Superior temporal gyrus (tissue), 1 donor: ENCODE measurements around the gene KCNJ16.

Experiments
- DNase-seq: peaks from one replicate; pipeline ENCODE4 v3.0.0-alpha.2; 2016; ENCODE audit errors: extremely low spot score

KCNJ16 gene

DNA sequence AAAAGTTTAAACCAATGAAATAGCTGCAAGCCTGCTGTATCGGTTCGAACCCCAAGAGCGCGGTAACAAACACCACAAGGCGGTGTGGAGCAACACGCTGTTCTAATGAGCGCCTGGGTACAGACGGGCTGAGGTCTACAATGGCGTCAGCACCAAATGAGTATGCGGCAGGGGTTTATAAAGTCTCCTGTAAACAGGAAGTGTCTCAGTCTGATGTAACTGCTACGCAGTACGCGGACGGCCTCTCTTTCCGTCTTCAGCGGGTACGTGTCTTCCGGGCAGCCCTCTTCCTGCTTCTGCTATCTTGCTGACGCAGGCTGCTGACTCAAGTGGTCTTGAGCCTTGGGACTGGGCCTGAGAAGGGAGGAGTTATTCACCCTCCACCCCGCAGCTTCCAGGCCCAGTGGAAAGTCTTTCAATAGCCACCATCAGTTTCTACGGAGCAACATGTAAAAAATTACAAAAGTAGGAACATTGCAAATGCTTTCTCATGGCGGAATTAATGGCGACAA, 53.8 kb downstream of the KCNJ16 start:
- DNase-seq, result no peak

DNA sequence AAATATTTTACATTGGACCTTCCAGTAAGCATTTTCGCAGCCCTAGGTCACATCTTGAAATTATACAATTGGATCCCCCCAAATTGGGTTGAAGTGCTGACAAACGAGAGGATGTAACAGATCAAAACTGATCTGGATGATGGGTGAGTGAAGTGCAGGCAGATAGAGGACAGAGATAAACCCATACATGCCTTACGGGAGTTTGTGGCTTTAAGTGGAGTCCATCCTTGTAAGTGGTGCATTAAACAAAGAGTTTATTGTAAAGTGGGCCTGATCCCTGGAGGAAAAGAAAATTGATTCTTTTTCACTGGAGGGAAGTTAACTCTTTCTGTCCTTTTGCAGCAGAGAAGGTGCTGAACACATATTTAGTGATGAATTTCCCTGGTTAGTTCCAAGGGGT, 55.3 kb downstream of the KCNJ16 start:
- DNase-seq, result no peak

DNA sequence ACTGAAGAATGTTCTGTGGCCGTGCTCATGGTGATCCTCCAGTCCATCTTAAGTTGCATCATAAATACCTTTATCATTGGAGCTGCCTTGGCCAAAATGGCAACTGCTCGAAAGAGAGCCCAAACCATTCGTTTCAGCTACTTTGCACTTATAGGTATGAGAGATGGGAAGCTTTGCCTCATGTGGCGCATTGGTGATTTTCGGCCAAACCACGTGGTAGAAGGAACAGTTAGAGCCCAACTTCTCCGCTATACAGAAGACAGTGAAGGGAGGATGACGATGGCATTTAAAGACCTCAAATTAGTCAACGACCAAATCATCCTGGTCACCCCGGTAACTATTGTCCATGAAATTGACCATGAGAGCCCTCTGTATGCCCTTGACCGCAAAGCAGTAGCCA, 57.5 kb downstream of the KCNJ16 start:
- no peak for DNase-seq

DNA sequence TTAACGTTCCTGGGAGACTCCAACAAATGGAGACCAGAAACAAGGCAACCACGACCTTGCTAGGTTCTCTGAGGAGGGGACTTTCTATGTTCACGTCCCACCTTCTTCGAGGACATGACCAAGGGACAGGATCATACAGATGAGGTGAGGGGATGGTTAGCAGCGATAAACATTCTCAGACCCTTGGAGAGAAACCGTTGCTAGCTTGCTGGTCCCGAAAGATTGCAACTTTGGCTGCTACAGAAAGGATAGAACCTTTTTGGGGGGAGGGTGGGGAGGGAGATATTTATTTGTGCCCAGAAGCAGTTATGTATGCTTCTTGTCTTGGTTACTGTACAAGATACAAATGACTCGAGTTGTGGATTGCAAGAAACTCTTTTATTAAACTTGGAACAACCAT, 59.0 kb downstream of the KCNJ16 start:
- no peak for DNase-seq

DNA sequence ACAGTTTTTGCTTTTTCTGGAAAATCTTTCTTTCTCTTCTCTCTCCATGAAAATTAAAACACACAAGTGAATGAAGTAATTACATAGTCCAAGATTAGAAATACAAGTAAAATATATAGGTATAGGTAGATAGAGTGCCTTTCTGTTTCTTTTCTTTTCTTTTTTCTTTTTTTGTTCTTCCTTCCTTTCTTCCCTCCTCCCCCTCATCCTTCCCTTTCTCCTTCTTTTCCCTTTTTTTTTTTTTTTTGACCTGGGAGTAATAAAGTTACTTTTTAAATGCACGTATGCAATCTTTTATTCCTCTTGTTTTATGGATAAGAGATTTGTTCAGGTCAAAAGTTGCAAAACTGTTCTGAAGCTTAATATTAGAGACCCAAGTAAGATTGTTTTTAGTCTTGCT, 59.8 kb downstream of the KCNJ16 start:
- no peak for DNase-seq

DNA sequence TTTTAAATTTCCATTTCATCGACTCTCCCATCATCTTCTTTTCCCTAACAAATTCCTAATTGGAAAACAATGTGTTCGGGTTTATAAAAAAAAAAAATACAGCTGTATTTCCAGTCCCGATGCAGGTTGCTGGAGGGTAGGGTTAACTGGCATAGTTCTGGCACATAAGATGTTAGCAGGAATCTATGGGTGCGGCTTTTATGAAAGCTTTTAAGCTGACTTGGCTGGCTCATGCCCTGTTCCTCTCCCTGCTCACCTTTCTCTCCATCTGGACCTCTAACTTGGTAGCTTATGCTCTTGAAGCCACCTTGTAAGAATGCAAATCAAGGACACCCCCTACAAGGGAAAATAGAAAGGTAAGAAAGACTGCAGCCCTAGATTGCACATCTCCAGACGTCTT, 61.1 kb downstream of the KCNJ16 start:
- DNase-seq, result no peak

DNA sequence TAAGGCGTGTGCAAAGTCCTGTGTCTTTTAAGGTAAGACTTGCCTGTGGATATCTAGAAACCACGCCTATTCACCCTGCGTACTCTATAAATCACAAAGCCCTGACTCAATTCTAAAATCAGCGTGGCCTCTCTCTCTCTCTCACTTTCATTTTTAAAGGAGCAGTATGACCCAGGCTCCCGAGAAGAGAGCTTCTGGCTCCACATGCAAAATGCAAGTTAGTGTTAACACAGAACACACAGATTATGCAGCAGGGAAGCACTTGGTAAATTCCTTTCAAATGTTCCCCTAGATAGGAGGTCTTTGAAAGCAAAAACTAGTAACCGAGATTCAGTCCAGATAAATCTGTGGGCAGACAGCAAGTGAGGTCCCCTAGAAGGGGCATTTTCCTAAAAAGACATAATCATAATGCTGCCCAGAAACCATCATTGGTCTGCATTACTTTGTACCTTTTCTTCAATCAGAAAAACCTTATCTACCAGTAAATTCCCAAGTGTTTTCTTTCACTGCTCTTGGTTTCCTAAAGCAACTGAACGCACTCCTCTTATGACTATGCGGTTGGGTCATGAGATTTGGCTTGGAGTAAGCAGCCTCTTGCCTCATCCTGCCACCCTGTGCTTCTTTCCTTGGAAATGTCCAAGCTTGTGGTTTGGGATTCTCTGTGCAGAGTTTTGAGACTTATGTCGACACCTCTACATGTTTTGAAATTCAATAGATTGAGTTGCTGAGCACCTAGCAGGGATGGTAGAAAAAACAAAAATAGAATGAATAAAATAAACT, 62.6 kb downstream of the KCNJ16 start:
- DNase-seq, result peak; percentile 74

DNA sequence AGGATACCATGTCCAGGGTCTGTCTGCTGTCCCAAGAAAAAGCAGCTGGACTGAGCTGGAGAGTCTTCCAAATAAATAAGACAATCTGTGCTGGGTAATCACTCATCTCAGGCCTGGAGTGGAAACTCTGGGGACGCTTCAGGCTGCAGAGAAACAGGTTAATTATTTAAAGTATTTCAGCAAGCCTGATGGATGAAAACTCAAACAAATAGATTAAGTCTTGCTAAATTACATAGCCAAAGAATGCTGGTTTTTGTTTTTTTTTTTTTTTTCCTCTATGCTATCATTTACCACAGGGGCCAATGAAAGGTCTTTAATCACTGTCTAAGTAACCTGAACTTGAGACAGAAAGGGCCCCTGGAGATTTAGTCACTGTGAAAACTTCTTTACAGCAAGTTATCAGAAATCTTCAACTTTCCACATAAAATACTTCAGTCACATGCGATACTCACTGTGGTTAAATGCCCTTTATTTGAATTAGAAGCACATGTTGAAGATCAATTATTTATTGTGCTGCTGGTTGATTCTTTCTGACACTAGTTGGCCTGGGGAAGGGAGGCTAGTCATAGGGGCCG, 63.4 kb downstream of the KCNJ16 start:
- DNase-seq, result no peak

DNA sequence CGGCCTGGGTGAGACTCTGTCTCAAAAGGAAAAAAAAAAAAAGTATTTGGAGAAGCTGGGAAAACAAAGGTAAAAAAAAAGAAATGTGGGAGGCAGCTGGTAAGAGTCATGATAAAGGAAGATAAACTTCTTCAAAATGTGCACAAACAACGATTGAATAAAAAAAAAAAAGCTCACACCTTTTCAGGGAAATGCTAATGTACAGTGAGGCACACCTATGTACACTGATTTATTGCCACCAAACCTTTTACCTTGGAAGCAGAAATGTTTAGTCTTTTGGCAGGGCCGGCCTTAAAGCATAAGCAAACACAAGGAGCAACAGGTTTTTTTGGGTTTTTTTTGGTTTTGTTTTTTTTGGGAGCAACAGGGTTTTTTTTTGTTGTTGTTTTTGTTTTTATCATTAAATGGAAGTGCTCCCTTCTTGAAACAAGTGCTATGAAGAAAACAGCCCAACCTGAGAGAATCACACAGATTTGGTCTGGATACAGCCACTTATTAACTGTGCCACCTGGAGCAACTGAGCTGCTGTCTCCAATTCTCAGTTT, 64.5 kb downstream of the KCNJ16 start:
- no peak for DNase-seq

DNA sequence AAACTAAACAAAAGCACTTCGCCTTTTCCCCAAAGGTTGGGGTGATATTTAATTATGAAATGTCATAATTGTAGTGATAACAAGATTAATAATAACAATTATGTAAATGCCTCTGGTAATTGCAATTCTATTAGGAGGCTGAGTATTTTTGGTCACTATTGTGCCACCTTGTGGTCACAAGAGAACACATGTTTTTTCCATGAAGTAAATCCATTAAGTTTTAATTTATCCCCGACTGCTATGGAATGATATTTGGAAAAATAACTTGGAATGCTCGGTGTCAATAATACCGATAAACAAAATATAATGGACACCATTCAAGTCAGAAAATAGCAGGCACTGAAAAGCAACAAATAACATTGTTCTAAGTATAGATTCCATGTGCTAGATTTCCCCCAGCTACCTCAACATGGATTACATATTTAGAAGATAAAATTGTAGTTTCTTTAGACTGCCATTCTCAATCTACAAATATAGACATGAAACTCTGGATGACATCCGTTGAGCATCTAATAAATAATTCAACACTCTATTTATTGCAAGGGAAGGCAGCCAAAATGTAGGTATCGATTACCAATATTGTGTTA, 69.3 kb downstream of the KCNJ16 start:
- DNase-seq, result peak; percentile 84

DNA sequence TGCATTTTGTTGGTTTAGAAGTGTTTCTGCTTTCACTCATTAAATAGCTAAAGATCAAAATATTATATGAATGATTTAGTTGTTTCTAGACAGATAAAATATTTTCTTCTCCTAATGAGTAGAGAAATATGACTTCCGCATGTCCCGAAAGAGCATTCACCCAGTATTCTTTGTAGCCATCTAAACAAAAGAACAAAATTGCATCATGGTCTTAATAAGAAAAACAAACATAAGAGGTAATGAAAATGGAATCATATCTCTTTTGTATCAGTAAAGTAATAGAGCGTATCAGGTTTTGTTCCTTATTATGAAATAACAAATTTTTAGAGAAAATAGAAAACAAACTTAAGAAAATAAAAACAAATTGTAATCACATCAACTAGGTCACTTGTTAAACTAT, 78.2 kb downstream of the KCNJ16 start:
- DNase-seq, result no peak

DNA sequence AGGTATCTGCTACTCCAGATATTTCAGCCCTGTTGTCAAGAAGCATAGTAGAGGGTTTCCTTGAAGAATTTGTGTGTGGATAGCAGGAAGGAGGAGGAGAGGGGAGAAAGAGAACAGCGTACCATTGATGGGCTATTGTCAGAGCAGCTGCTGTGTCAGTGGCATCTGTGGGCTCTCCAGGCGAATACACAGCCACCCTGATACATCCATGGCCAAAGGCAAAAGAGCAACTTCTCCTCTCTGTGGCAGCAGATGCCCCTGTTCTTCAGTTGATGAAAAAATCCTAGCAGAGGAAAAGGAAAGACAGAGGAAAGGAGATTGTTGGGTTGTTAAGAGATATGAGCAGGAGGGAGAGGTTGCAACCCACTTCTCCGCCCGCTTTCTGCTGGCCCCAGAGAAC, 82.1 kb downstream of the KCNJ16 start:
- DNase-seq, result peak; percentile 75

DNA sequence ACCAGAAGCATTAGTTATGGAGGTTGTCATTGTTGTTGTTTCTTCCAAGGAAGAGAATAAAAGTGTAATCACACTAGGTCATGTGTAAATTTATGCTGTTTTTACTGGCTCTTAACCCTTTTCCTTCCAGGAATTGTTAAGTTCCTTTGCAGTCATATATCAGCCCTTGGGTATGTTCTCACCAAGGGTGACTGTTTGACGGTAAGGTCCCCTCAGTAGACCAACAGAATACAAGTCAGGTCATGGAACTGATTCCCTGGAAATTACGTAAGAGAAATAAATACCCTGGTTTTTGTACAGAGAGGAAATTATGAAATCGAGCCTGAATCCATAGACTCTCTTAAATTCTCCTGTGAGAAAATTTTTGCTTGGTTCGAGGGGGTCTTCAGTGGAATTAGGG, 83.2 kb downstream of the KCNJ16 start:
- DNase-seq, result no peak

DNA sequence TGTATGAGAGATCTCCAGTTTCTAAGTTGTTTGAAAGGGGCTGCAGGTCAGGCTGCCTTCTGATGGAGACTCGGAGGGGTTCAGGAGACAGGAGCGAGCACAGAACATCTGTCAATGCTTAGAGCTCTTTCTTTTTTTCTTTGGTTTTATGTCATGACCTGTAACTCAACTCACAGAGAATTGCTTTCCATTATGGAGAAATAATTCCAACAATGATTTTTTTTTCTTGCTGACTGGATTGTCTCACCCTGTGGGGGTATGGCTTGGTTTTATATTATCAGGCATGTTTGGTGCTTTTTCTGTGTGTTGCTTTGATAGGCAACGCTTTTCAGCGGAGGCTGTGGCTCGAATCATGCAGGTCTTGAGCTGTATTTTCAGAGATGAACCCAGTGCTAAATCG, 83.6 kb downstream of the KCNJ16 start:
- DNase-seq, result no peak

DNA sequence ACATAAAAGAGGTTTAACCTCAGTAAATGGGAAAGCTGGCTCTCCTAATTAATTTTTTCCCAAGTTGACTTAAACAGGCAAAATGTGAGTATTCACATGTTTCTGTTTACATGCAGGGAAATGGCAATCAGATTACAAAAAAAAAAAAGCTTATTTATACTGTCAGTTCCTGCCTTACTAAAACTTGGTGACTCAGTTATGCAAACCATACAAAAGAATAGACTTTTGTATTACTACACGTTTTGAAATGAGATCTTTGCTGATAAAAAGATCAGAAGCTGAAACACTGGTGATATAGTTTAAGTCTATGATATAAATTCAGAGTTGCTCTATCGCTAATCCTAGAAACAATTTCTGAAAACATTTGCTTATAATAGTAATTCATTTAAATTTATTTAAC, 85.0 kb downstream of the KCNJ16 start:
- no peak for DNase-seq

DNA sequence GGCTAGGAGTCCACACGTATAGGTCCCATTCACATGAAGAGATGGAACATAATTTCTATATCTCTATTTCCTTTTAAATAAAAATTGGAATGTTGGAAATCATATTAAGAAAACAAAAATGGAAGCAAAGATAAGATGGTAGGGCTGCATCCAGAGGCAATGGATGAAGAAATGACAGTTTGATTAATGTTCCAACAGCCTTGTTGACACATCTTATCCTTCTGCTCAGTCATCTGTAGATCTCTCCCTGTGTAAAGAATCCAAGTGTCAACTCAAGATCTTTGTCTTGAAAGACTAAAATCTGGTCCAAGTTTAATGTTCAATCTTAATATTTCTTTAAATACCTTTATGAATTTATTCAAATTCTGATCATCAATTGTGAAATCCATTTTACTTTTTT, 86.5 kb downstream of the KCNJ16 start:
- DNase-seq, result no peak

DNA sequence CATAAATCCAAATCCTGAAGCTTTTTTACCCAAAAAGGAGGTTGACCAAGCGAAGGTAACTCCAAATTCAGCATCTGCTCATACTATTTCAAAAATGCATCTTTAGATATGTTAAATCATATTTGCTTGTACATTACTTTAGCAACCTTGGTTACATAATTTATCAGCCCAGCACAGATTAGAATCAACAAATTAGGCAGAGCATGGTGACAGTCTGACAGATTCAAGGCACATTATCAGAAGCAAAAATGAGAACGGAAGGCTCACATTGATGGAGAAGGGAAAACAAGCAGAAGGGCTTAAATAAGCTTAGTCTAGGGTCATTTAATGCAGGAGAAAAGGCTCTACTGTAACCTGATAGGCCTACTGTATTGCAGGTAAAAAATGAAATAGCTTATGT, 90.4 kb downstream of the KCNJ16 start:
- peak; percentile 58 for DNase-seq

DNA sequence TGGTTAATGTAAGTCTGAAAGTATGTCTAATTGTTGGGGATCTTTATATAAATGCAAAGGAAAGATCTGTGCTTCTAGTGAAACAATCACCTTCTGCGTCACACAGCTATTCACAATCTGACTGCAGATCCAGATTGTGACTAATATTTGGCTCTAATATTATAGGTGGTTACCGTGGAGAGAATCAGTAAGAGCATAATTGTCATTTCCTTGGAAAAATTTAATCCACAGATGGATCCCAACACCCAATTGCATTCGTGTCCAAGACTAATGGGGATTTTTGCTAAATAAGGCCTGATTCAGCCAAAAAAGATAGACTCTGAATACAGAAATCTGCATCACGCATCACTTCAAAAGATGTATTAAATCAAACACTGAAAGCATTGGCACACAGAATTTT, 91.6 kb downstream of the KCNJ16 start:
- DNase-seq, result peak; percentile 65

DNA sequence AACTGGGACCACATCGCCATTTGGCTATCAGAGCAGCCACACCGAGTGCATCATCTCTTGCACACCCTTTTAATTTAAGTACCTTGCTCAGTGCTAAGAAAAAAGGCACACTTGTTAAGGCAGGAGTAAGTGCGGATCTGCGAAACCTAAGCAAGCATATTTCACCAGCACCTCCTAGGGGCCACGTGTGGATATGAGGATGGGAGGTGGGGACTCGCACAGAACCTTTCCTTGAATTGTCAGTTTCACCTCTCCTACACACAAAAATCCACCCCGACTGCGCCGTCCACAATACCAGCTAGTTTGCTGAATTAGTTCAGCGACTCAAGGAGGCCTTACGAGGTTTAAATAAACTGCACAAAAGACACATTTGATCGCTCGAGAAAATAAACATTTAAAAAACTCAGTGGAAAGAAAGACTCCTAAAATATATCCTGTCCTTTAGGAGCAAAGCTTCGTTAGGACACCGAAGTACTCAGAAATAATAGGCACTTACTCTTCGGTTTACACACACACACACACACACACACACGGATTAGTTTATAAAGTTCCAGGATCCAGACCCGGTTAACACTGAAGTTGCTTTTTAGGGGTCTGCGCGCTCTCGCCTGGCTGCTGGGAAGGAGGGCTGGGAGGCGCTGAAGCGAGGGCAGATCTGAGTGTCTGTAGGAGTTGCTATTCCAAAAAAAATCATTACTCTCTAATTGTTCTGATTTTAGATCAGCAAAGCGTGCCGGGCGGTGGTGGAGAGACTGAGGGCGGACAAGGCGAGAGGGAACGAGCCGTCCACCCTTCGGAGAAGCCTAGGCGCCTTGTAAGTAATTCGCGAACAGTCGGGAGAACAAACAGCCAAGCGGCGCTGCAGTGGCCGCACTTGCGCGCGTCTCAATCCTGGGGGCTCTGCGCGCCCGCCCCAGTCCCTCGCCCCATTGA, 93.3 kb downstream of the KCNJ16 start:
- peak; percentile 94 for DNase-seq

DNA sequence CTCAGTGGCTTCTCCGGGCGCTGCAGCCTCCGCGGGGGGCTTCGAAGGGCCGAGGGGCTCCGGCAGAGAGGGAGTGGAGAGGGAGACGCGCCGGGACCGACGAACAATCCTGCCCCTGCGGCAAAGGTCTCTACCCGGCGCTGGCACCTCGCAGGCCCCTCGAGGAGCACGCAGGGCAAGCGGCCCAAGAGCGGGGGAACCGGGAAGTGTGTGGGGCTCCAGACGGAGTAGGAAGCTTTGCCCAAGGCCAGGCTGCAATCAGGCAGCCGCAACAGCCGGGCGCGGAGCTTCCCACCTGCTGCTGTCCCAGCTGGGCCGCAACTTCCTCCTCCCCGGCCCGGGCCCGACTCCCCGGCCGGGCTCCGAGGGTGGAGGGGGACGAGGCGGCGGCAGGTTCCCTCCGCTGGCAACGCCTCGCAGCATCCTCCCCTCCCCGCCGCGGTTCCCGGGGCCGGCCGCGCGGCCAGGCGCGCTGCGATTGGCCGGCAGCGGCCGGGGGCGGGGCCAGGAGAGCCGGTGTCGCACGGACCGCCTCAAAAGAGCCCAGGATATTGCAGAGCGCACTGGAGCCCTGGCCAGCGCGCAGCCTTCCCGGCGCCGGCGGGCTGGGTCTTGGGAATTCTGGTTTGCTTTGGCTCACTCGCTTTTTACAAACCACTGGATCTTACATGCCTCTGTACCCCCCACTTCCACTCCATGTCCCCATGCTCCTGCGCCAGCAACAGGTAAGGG, 94.1 kb downstream of the KCNJ16 start, which contains the start of gene KCNJ2:
Gene KCNJ2, plus strand, starts transcription at position 556 of the 732 bp plus-strand sequence. CDS start 5,508 bp downstream, outside the sequence.
- DNase-seq, result peak; percentile 93
